Erythroblast (primary cell): ENCODE data around the gene HLF.

Experiments
- GATA1 ChIP-seq: IDR thresholded peaks from 2 replicates; pipeline ENCODE4 v1.6.1; 2011; ENCODE audit warnings: low read depth, mild to moderate bottlenecking, control low read depth, low read length, moderate library complexity
- POLR2A ChIP-seq: IDR thresholded peaks from 2 replicates; pipeline ENCODE4 v1.6.1; 2011; ENCODE audit warnings: mild to moderate bottlenecking, low read length

- TF ChIP-seq POLR2A (no peak), GATA1 (no peak)
Observed at GRCh38 chr17:55319933-55320593, 55.3 kb downstream of the HLF start.
